GM23338 (cell line): Measurements from ENCODE around the gene ATG9A. TPM values are rescaled to one million over a fixed set of nuclear protein-coding genes. Genes with fewer than 3 reads are reported as not detected.

ENCODE experiments used
- ATAC-seq: fragments of 200-7000 bp; cut with Tn5 transposase; 3 replicates; pipeline ENCODE4 v1.9.1; 2020
- DNase-seq: peaks from one replicate; pipeline ENCODE4 v3.0.0-alpha.2; 2015; ENCODE audit warnings: low spot score
- H2AFZ ChIP-seq: fragments of 200-600 bp; sonication (generic); 2 replicates; pipeline ENCODE4 v1.8.0; 2016; ENCODE audit warnings: antibody characterized with exemption, mild to moderate bottlenecking, moderate library complexity
- H3F3A ChIP-seq: fragments of 200-600 bp; sonication (generic); replicated peaks from 2 replicates; pipeline ENCODE4 v1.8.0; 2017; ENCODE audit warnings: antibody characterized with exemption, mixed run types, low read depth
- H3K27ac ChIP-seq: fragments of 200-600 bp; sonication (generic); 2 replicates; pipeline ENCODE4 v1.6.1; 2016; ENCODE audit warnings: low read depth
- H3K27me3 ChIP-seq: fragments of 200-600 bp; sonication (generic); 2 replicates; pipeline ENCODE4 v1.8.0; 2016; ENCODE audit warnings: mild to moderate bottlenecking, mixed run types, moderate library complexity; ENCODE audit not compliant: insufficient read depth
- H3K36me3 ChIP-seq: fragments of 200-600 bp; sonication (generic); 2 replicates; pipeline ENCODE4 v1.8.0; 2016; ENCODE audit warnings: mild to moderate bottlenecking; ENCODE audit not compliant: insufficient read depth
- H3K4me1 ChIP-seq: fragments of 200-600 bp; sonication (generic); 2 replicates; pipeline ENCODE4 v1.8.0; 2016; ENCODE audit warnings: mild to moderate bottlenecking, moderate library complexity; ENCODE audit not compliant: insufficient read depth
- H3K4me2 ChIP-seq: fragments of 200-600 bp; sonication (generic); 2 replicates; pipeline ENCODE4 v1.7.1; 2017; ENCODE audit warnings: mixed run types
- H3K4me3 ChIP-seq: fragments of 200-600 bp; sonication (generic); 2 replicates; pipeline ENCODE4 v1.6.1; 2016; ENCODE audit warnings: mixed run types
- H3K79me2 ChIP-seq: fragments of 200-600 bp; sonication (generic); replicated peaks from 2 replicates; pipeline ENCODE4 v1.8.0; 2017; ENCODE audit warnings: mild to moderate bottlenecking; ENCODE audit not compliant: insufficient read depth
- H3K9me2 ChIP-seq: fragments of 200-600 bp; sonication (generic); 2 replicates; pipeline ENCODE4 v1.8.0; 2017; ENCODE audit not compliant: insufficient read depth
- H4K20me1 ChIP-seq: fragments of 200-600 bp; sonication (generic); replicated peaks from 2 replicates; pipeline ENCODE4 v1.8.0; 2017; ENCODE audit warnings: mild to moderate bottlenecking; ENCODE audit not compliant: insufficient read depth
- H3K27ac Mint-ChIP-seq: 2 replicates; pipeline ENCODE4 v1.8.0; 2020; ENCODE audit warnings: inconsistent platforms, mild to moderate bottlenecking, moderate library complexity, mixed read lengths
- H3K27me3 Mint-ChIP-seq: 3 replicates; pipeline ENCODE4 v1.8.0; 2022; ENCODE audit warnings: low read depth, mild to moderate bottlenecking, moderate library complexity, mixed read lengths, inconsistent platforms; ENCODE audit not compliant: insufficient read depth, poor library complexity
- H3K36me3 Mint-ChIP-seq: 3 replicates; pipeline ENCODE4 v1.8.0; 2021; ENCODE audit warnings: low read depth, mild to moderate bottlenecking, inconsistent platforms, moderate library complexity, mixed read lengths
- H3K4me1 Mint-ChIP-seq: 3 replicates; pipeline ENCODE4 v1.8.0; 2020; ENCODE audit warnings: mild to moderate bottlenecking, inconsistent platforms, mixed read lengths
- H3K4me3 Mint-ChIP-seq: 3 replicates; pipeline ENCODE4 v1.8.0; 2021; ENCODE audit warnings: moderate library complexity, mild to moderate bottlenecking, inconsistent platforms, mixed read lengths
- H3K9me3 Mint-ChIP-seq: 3 replicates; pipeline ENCODE4 v1.8.0; 2020; ENCODE audit warnings: moderate library complexity, mild to moderate bottlenecking, inconsistent platforms, mixed read lengths
- CREB1 ChIP-seq: fragments of 250-450 bp; sonication (Bioruptor Pico); IDR thresholded peaks from 2 replicates; pipeline ENCODE4 v1.5.0; 2020; ENCODE audit warnings: low read depth, mild to moderate bottlenecking, moderate library complexity
- EZH2 ChIP-seq: fragments of 200-600 bp; sonication (generic); IDR thresholded peaks from one replicate; pipeline ENCODE4 v1.8.0; 2017; ENCODE audit warnings: antibody characterized with exemption, mild to moderate bottlenecking, low read depth; ENCODE audit not compliant: unreplicated experiment
- EZH2phosphoT487 ChIP-seq: fragments of 200-600 bp; sonication (generic); IDR thresholded peaks from one replicate; pipeline ENCODE4 v1.8.1; 2018; ENCODE audit warnings: antibody characterized with exemption; ENCODE audit not compliant: unreplicated experiment
- JUNB ChIP-seq: IDR thresholded peaks from one replicate; pipeline ENCODE4 v1.6.1; 2016; ENCODE audit warnings: antibody characterized with exemption; ENCODE audit not compliant: unreplicated experiment
- NANOG ChIP-seq: IDR thresholded peaks from 2 replicates; pipeline ENCODE4 v1.6.1; 2016; ENCODE audit warnings: antibody characterized with exemption, borderline replicate concordance
- POLR2AphosphoS5 ChIP-seq: IDR thresholded peaks from 2 replicates; pipeline ENCODE4 v1.6.1; 2016; ENCODE audit warnings: antibody characterized with exemption, low read depth
- STAT1 ChIP-seq: IDR thresholded peaks from one replicate; pipeline ENCODE4 v1.6.1; 2016; ENCODE audit warnings: antibody characterized with exemption; ENCODE audit not compliant: unreplicated experiment
- ZNF114 ChIP-seq: fragments of 250-450 bp; sonication (Bioruptor Pico); IDR thresholded peaks from 2 replicates; pipeline ENCODE4 v1.5.0; 2020; ENCODE audit warnings: mild to moderate bottlenecking, moderate library complexity
- ZNF331 ChIP-seq: fragments of 250-450 bp; sonication (Bioruptor Pico); IDR thresholded peaks from 2 replicates; pipeline ENCODE4 v1.5.0; 2020; ENCODE audit warnings: low read depth, mild to moderate bottlenecking, moderate library complexity
- polyA plus RNA-seq: library from polyadenylated mRNA; unstranded; fragments of >200 nt; fragmentation: Nextera tagmentation; extraction: Ambion mirVana; gene quantifications from 2 replicates; pipeline ENCODE4 v1.2.1, GENCODE V29; 2016
- total RNA-seq: library from RNA; depleted of rRNA; stranded (reverse); fragments of >200 nt; shearing (Covaris generic); gene quantifications from 2 replicates; pipeline ENCODE4 v1.2.3, GENCODE V29; 2014
- TF ChIP-seq, protein P1 (sequence below): IDR thresholded peaks from 2 replicates; pipeline ENCODE4 v1.6.1; 2016; ENCODE audit warnings: antibody characterized with exemption
- TF ChIP-seq, protein P2 (sequence below), 2 experiments: fragments of 200-600 bp in 1 of 2; sonication (generic) in 1 of 2; conservative IDR thresholded peaks; 2 replicates each; pipeline versions ENCODE4 v1.5.1 to v1.6.1; 2016 to 2017; ENCODE audit warnings: antibody characterized with exemption in 2 of 2, low read depth in 2 of 2, mild to moderate bottlenecking in 2 of 2, moderate library complexity in 1 of 2
- TF ChIP-seq, protein P3 (sequence below): fragments of 250-450 bp; sonication (Bioruptor Pico); IDR thresholded peaks from 2 replicates; pipeline ENCODE4 v1.5.0; 2020; ENCODE audit warnings: mild to moderate bottlenecking, moderate library complexity

ATG9A gene
- total and polyA plus RNA-seq, 2 experiments from 2014 or later = 20.7 to 54.2 TPM

DNA sequence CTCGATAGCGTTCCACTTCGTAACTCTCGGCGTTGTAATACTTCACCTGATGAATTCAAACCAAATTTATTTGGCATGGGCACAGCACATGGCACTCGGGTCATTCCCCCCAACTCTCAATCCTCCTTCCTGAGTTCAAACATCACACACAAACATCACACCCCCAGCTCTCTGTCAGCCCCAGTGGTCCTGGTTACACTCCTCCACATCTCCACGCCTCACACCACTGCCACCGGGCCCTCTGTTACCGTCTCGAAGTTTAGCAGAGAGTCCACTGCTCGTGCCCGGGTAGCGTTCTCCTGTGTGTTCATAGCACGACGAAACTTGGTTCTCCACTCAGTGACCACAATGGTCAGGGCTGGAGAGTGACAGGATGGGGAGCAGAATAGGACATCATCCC, 15.3 kb downstream of the ATG9A start:
- 0 out of 2 replicates have a peak, but pooled peaks cover under 1% of the 10 kb centered on the region for H3F3A ChIP-seq
- Mint-ChIP-seq H3K27me3 (peaks cover 16% of the 10 kb centered on the region), H3K36me3 (peaks cover 58% of the 10 kb centered on the region), H3K9me3 (no peaks in the 10 kb centered on the region), H3K4me1 (peaks cover 15% of the 10 kb centered on the region), H3K27ac (no peak overlapping the region), H3K4me3 (no peak overlapping the region; the same call in 2 of the 3 replicates)
- H2AFZ ChIP-seq = no peak overlapping the region
- peaks cover 11% of the 10 kb centered on the region for H3K4me1 ChIP-seq
- no peak overlapping the region for H3K27ac ChIP-seq
- H3K79me2 ChIP-seq = no peaks in the 10 kb centered on the region
- H3K4me3 ChIP-seq = no peak overlapping the region
- TF ChIP-seq EZH2phosphoT487 = no peak
- TF ChIP-seq, protein P1, sequence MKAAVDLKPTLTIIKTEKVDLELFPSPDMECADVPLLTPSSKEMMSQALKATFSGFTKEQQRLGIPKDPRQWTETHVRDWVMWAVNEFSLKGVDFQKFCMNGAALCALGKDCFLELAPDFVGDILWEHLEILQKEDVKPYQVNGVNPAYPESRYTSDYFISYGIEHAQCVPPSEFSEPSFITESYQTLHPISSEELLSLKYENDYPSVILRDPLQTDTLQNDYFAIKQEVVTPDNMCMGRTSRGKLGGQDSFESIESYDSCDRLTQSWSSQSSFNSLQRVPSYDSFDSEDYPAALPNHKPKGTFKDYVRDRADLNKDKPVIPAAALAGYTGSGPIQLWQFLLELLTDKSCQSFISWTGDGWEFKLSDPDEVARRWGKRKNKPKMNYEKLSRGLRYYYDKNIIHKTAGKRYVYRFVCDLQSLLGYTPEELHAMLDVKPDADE = no peak
- H3K27me3 ChIP-seq = no peaks in the 10 kb centered on the region
- no peaks in the 10 kb centered on the region for H4K20me1 ChIP-seq
- ATAC-seq (no peak), DNase-seq (no peak)
- no peaks in the 10 kb centered on the region for H3K9me2 ChIP-seq
- H3K4me2 ChIP-seq = no peak overlapping the region
- H3K36me3 ChIP-seq = no peaks in the 10 kb centered on the region; the same call in 1 of the 2 replicates

DNA sequence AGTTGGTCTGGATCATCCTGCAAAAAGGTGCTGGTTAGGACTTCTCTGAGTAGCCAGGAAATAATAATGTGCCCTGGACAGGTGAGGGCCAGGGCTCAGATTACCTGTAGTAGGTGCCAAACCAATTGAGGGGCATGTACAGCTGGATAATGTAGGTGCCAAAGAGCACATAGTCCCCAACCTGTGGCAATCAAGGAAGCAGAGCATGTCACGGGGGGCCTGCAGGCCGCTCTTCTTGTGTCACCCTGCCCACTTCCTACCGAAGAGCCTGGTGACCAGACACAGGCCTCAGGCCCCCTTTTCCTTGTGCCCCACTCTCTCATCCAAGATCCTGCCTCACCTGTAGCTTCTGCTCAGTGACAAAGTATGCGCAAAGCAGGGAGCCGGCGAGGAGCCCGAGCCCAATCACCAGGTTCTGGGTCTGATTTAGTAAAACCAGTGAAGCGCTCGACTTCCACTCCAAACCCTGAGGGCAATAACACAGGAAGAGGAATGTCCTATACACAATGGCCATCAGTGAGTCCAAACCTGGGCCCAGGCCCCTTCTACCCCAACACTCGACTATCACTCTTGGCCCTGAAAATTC, 15.9 kb downstream of the ATG9A start:
- Histone ChIP-seq H3K27ac (no peak overlapping the region), H3F3A (no peaks in the 10 kb centered on the region), H3K4me3 (no peak overlapping the region), H3K36me3 (no peaks in the 10 kb centered on the region; the same call in 1 of the 2 replicates), H3K4me2 (no peak overlapping the region), H4K20me1 (no peaks in the 10 kb centered on the region), H2AFZ (no peak overlapping the region), H3K79me2 (no peaks in the 10 kb centered on the region), H3K4me1 (peaks cover 10% of the 10 kb centered on the region), H3K9me2 (no peaks in the 10 kb centered on the region), H3K27me3 (no peaks in the 10 kb centered on the region)
- Mint-ChIP-seq H3K9me3 (no peaks in the 10 kb centered on the region), H3K36me3 (peaks cover 58% of the 10 kb centered on the region), H3K4me1 (peaks cover 15% of the 10 kb centered on the region), H3K27me3 (peaks cover 12% of the 10 kb centered on the region), H3K4me3 (no peak overlapping the region), H3K27ac (no peak overlapping the region)
- ATAC-seq (no peak), DNase-seq (no peak)
- no peak for TF ChIP-seq EZH2
- TF ChIP-seq, protein P2, sequence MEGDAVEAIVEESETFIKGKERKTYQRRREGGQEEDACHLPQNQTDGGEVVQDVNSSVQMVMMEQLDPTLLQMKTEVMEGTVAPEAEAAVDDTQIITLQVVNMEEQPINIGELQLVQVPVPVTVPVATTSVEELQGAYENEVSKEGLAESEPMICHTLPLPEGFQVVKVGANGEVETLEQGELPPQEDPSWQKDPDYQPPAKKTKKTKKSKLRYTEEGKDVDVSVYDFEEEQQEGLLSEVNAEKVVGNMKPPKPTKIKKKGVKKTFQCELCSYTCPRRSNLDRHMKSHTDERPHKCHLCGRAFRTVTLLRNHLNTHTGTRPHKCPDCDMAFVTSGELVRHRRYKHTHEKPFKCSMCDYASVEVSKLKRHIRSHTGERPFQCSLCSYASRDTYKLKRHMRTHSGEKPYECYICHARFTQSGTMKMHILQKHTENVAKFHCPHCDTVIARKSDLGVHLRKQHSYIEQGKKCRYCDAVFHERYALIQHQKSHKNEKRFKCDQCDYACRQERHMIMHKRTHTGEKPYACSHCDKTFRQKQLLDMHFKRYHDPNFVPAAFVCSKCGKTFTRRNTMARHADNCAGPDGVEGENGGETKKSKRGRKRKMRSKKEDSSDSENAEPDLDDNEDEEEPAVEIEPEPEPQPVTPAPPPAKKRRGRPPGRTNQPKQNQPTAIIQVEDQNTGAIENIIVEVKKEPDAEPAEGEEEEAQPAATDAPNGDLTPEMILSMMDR (conservative IDR thresholded peaks at IDR 0.05; ENCODE audit: low read depth in 2 of 2) = no peak
- no peak for TF ChIP-seq POLR2AphosphoS5
- TF ChIP-seq ZNF331 = no peak
- no peak for TF ChIP-seq EZH2phosphoT487
- TF ChIP-seq STAT1 = no peak
- no peak for TF ChIP-seq ZNF114 (CRISPR knock-in tag)
- no peak for TF ChIP-seq NANOG
- TF ChIP-seq CREB1 (CRISPR knock-in tag) = no peak
- no peak for TF ChIP-seq JUNB
- TF ChIP-seq, protein P1 = no peak
- TF ChIP-seq, protein P3, sequence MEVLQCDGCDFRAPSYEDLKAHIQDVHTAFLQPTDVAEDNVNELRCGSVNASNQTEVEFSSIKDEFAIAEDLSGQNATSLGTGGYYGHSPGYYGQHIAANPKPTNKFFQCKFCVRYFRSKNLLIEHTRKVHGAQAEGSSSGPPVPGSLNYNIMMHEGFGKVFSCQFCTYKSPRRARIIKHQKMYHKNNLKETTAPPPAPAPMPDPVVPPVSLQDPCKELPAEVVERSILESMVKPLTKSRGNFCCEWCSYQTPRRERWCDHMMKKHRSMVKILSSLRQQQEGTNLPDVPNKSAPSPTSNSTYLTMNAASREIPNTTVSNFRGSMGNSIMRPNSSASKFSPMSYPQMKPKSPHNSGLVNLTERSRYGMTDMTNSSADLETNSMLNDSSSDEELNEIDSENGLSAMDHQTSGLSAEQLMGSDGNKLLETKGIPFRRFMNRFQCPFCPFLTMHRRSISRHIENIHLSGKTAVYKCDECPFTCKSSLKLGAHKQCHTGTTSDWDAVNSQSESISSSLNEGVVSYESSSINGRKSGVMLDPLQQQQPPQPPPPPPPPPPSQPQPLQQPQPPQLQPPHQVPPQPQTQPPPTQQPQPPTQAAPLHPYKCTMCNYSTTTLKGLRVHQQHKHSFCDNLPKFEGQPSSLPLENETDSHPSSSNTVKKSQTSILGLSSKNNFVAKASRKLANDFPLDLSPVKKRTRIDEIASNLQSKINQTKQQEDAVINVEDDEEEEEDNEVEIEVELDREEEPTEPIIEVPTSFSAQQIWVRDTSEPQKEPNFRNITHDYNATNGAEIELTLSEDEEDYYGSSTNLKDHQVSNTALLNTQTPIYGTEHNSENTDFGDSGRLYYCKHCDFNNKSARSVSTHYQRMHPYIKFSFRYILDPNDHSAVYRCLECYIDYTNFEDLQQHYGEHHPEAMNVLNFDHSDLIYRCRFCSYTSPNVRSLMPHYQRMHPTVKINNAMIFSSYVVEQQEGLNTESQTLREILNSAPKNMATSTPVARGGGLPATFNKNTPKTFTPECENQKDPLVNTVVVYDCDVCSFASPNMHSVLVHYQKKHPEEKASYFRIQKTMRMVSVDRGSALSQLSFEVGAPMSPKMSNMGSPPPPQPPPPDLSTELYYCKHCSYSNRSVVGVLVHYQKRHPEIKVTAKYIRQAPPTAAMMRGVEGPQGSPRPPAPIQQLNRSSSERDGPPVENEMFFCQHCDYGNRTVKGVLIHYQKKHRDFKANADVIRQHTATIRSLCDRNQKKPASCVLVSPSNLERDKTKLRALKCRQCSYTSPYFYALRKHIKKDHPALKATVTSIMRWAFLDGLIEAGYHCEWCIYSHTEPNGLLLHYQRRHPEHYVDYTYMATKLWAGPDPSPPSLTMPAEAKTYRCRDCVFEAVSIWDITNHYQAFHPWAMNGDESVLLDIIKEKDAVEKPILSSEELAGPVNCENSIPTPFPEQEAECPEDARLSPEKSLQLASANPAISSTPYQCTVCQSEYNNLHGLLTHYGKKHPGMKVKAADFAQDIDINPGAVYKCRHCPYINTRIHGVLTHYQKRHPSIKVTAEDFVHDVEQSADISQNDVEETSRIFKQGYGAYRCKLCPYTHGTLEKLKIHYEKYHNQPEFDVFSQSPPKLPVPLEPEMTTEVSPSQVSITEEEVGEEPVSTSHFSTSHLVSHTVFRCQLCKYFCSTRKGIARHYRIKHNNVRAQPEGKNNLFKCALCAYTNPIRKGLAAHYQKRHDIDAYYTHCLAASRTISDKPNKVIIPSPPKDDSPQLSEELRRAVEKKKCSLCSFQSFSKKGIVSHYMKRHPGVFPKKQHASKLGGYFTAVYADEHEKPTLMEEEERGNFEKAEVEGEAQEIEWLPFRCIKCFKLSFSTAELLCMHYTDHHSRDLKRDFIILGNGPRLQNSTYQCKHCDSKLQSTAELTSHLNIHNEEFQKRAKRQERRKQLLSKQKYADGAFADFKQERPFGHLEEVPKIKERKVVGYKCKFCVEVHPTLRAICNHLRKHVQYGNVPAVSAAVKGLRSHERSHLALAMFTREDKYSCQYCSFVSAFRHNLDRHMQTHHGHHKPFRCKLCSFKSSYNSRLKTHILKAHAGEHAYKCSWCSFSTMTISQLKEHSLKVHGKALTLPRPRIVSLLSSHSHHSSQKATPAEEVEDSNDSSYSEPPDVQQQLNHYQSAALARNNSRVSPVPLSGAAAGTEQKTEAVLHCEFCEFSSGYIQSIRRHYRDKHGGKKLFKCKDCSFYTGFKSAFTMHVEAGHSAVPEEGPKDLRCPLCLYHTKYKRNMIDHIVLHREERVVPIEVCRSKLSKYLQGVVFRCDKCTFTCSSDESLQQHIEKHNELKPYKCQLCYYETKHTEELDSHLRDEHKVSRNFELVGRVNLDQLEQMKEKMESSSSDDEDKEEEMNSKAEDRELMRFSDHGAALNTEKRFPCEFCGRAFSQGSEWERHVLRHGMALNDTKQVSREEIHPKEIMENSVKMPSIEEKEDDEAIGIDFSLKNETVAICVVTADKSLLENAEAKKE (CRISPR knock-in tag) = no peak
